C1 segment of cervical spinal cord (tissue), 14 donors: Measurements from ENCODE around the gene CEP112.
"Not testable (repeated sequence)": the region's sequence is repeated elsewhere in the genome, so short reads cannot be mapped to it uniquely, and the experiment has no call there.

ENCODE experiments used
- DNase-seq, 14 donors: peaks; one replicate each; lab custom pipeline; 2025; lab: John Stamatoyannopoulos, UW

CEP112 gene

GRCh38 chr17:65833214-65833613, 358.7 kb downstream of the CEP112 start:
- DNase-seq = no peak

- DNase-seq = no peak
Measured at GRCh38 chr17:65830356-65830755, 361.6 kb downstream of the CEP112 start.

- not testable (repeated sequence) for DNase-seq
Measured at GRCh38 chr17:65826577-65826976, 365.4 kb downstream of the CEP112 start.

GRCh38 chr17:65824901-65825300, 367.0 kb downstream of the CEP112 start:
- no peak for DNase-seq

GRCh38 chr17:65823713-65824112, 368.2 kb downstream of the CEP112 start:
- DNase-seq = no peak

- no peak for DNase-seq
Measured at GRCh38 chr17:65820811-65821210, 371.1 kb downstream of the CEP112 start.

- DNase-seq = no peak
Measured at GRCh38 chr17:65820306-65820705, 371.6 kb downstream of the CEP112 start.

- no peak for DNase-seq
Measured at GRCh38 chr17:65819810-65820209, 372.1 kb downstream of the CEP112 start.

- DNase-seq = no peak
Measured at GRCh38 chr17:65817951-65818350, 374.0 kb downstream of the CEP112 start.

GRCh38 chr17:65814418-65814817, 377.5 kb downstream of the CEP112 start:
- no peak for DNase-seq

- no peak for DNase-seq
Measured at GRCh38 chr17:65813306-65813705, 378.6 kb downstream of the CEP112 start.

GRCh38 chr17:65811043-65811442, 380.9 kb downstream of the CEP112 start:
- no peak for DNase-seq

- DNase-seq = no peak
Measured at GRCh38 chr17:65809366-65809765, 382.6 kb downstream of the CEP112 start.

GRCh38 chr17:65808566-65808965, 383.4 kb downstream of the CEP112 start:
- not testable (repeated sequence) for DNase-seq

- no peak for DNase-seq
Measured at GRCh38 chr17:65807361-65807760, 384.6 kb downstream of the CEP112 start.

- DNase-seq = no peak
Measured at GRCh38 chr17:65801513-65801912, 390.4 kb downstream of the CEP112 start.

GRCh38 chr17:65800655-65801054, 391.3 kb downstream of the CEP112 start:
- no peak for DNase-seq

- DNase-seq = no peak
Measured at GRCh38 chr17:65799869-65800268, 392.1 kb downstream of the CEP112 start.

GRCh38 chr17:65799454-65799853, 392.5 kb downstream of the CEP112 start:
- DNase-seq = no peak

GRCh38 chr17:65797809-65798208, 394.1 kb downstream of the CEP112 start:
- no peak for DNase-seq

- DNase-seq = no peak
Measured at GRCh38 chr17:65797101-65797500, 394.8 kb downstream of the CEP112 start.

GRCh38 chr17:65794572-65794971, 397.4 kb downstream of the CEP112 start:
- DNase-seq = no peak

- no peak for DNase-seq
Measured at GRCh38 chr17:65790241-65790640, 401.7 kb downstream of the CEP112 start.

GRCh38 chr17:65787503-65787902, 404.4 kb downstream of the CEP112 start:
- no peak for DNase-seq

GRCh38 chr17:65786479-65786878, 405.5 kb downstream of the CEP112 start:
- DNase-seq = no peak
